HuH-7 (cell line): ENCODE measurements around the gene CENPT.
"Not testable (repeated sequence)": the region's sequence is repeated elsewhere in the genome, so short reads cannot be mapped to it uniquely, and the experiment has no call there.

Experiments
- DNase-seq: peaks from one replicate; pipeline ENCODE4 v3.0.0; 2011; ENCODE audit warnings: low spot score

CENPT gene

GRCh38 chr16:67874372-67874771, 26.9 kb upstream of the CENPT start:
- DNase-seq: no peak

DNA sequence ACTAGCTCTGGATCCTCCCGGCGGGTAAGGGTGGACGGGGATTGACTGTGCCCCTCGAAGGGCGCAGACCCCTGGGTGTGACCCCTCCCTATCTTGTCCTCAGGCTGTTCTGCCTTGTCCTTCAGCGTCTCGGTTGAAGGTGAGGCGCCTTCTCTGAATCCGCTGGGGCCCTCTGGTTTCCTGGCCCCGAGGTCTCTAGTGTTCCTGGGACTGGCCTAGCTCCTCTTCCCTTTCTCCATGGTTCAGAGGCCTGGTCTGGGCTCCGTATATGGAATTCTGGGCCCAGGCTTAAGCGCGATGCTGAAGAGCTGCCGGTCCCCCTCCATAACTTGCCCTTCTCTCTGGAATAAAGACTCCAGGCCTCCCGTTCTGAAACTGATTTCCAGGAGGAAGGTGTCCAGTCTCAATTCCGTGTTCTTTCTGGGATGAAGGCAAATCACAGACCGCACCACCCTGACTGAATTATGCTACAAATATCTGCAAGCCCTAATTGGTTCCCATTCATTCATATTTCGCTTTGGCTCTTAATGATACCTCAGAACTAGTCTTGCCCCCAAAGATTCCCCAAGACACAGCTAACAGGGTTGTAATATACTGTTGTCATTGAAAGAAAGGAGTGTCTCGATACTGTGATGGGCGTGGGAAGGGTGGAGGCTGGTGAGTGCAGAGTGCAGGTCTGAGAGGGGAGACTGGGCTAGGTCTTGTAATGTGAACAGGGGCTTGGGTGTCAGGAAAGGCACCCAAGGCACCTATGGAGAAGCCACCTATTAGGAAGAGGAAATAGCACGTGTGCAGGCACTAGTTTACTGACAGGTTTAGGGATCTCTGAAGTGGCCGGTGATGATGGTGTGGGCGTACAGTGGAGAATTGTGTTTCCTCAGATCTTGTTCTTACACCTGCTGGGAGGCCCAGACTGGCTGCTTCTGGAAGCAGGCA, 26.2 kb upstream of the CENPT start:
- DNase-seq: no peak

DNA sequence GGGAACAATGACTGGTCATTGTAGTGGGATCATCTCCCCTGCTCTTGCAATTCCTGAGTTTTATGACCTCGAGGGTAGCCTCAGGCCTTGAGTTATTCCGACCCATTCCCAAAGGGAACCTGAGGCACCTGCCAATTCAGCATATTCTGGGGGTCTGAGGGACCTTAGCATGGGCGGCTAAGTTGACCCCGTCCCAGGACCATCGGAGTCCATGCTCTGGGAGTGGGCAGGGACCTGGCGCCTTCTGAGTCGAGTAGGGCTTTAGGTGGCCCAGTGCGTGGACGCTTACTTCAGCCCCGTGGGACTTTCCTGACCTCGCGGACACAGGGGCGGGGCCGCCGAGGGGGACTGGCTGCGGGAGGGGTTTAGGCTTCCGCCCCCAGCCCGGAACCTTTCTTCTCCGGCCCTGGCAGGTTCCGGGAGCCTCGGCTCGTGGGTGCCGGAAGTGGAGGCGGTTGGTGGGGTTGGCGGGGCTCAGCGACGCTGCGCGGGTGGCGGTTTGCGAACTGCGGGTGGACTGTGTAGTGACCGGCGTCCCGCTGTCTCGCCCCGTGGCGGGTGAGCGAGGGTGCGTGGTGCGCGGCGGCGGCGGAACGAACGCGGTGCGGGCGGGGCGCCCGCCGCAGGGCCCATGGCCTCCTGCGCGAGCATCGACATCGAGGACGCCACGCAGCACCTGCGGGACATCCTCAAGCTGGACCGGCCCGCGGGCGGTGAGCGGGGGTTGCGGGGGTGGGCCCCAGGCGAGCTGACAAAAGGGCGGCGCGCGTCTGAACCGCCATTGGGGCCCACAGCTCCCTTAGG, 25.3 kb upstream of the CENPT start, which contains the start of gene EDC4:
TSS of gene EDC4 (plus strand) at position 422 of the 804 bp plus-strand sequence. CDS start at position 632, 210 bp downstream.
- DNase-seq: peak; percentile 96

GRCh38 chr16:67872131-67872630, 24.7 kb upstream of the CENPT start:
- DNase-seq: no peak

DNA sequence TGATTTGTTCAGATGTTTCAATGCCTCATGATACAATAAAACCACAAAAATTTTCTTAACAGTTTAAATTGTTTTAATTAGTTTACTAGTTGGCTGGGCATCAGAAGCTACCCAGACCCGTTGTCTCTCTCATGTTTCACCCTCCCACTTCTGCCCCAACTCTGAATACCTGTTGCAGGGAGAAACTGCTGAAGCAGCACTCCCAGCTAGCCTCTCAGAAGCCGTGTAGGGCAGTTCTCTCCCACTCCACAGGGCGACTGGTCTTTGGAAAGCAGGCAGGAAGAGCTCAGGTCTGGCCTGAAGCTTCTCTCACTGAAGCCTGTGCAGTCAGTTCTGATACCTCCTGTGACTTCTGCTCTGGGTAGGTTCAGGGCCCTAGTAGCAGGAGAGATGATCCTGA, 23.8 kb upstream of the CENPT start:
- no peak for DNase-seq

DNA sequence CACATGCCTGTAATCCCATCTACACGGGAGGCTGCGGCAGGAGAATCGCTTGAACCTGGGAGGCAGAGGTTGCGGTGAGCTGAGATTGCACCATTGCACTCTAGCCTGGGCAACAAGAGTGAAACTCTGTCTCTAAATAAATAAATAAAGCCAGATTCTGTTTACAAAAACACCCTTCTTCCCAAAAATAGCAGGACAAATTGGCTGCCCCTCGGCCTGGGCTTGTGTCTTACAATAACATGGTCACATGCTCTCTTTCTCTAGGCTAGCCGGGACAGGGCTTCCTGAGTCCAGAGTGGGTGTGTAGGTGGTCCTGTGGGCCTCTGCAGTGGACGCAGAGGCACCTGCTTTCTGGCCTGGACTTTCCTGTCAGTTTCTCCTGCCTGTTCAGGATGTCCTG, 22.2 kb upstream of the CENPT start:
- no peak for DNase-seq

- DNase-seq: no peak
Observed at GRCh38 chr16:67868290-67868689, 20.8 kb upstream of the CENPT start.

GRCh38 chr16:67865318-67865717, 17.8 kb upstream of the CENPT start:
- DNase-seq: peak; percentile 71

- DNase-seq: no peak
Observed at GRCh38 chr16:67864594-67864993, 17.1 kb upstream of the CENPT start.

- DNase-seq: not testable (repeated sequence)
Observed at GRCh38 chr16:67864044-67864443, 16.6 kb upstream of the CENPT start.

DNA sequence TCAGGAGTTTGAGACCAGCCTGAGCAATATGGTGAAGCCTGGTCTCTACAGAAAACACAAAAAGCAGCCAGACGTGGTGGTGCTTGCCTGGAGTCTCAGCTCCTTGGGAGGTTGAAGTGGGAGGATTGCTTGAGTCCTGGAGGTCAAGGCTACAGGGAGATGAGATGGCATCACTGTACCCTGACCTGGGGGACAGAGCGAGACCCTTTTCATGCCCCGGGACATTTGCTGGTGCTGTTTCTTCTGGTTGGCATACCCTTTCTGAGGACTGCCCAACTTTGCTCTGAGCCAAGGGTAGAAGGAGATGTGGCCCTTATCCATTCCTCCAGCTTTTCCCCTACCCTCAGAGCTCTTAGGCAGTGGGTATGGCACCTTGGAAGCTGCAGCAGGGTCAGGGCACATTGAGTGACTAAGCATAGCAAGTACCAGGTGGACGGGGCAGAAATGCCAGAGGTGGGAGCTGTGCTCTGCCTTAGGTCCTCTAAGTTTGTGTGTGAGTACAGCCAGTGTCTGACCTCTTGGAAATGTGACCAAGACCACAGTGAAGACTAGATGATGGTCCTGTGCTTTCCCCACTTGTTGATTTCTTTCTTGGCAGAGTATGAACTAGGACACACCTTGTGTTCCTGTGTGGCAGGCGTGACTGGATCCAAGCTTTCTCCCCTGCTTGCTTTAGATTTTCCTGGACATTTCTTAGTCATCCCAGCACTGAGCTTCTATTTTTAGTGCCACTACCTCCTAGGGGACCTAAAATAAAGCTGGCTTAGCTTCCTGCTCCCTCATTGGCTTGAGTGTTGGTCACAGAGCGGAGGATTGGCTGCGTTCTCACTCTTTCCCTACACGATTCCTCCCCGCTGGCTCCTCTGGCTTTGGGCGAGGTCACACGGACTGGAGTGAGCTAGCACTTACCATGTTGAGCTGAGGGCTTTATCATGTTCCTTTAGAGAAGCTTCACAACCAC, 15.4 kb upstream of the CENPT start:
- no peak for DNase-seq

- DNase-seq: no peak
Observed at GRCh38 chr16:67861877-67862276, 14.4 kb upstream of the CENPT start.

- no peak for DNase-seq
Observed at GRCh38 chr16:67860589-67861398, 13.3 kb upstream of the CENPT start.

- no peak for DNase-seq
Observed at GRCh38 chr16:67858500-67858899, 11.0 kb upstream of the CENPT start.

- no peak for DNase-seq
Observed at GRCh38 chr16:67857547-67858233, 10.2 kb upstream of the CENPT start.

GRCh38 chr16:67856927-67857546, 9.5 kb upstream of the CENPT start:
- DNase-seq: no peak

GRCh38 chr16:67855789-67856188, 8.3 kb upstream of the CENPT start:
- no peak for DNase-seq

DNA sequence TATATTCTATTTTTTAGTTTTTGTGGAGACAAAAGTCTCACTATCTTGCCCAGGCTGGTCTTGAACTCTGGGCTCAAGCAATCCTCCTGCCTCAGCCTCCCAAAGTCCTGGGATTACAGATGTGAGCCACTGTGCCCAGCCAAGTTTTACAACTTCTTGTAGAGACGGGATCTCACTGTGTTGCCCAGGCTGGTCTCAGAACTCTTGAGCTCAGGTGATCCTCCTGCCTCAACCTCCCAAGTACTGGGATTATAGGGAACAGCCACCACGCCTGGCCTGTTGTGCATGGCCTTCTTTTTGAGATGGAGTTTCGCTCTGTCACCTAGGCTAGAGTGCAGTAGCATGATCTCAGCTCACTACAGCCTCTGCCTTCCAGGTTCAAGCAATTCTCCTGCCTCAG, 6.2 kb upstream of the CENPT start:
- DNase-seq: no peak

DNA sequence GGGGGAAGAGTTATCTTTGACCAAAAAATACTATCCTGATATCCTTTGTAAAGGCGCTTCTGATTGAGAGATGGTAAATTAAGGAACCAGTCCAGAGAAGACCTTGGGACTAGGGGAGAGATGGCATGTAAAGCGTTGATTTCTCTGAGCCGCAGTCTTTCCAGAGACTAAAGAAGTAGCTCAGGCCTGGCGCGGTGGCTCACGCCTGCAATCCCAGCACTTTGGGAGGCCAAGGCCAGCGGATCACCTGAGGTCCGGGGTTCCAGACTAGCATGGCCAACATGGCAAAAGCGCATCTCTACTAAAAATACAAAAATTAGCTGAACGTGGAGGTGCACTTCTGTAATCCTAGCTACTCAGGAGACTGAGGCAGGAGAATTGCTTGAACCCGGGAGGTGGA, 625 bp upstream of the CENPT start:
- no peak for DNase-seq
